GM19468 (cell line): ENCODE measurements around the gene CCDC88B.
"Not testable (repeated sequence)": the region's sequence is repeated elsewhere in the genome, so short reads cannot be mapped to it uniquely, and the experiment has no call there.

Source experiments
- ATAC-seq: cut with Tn5 transposase; IDR thresholded peaks from one replicate; pipeline ENCODE4 v1.9.1; 2021; ENCODE audit warnings: mild to moderate bottlenecking, moderate library complexity, moderate number of reproducible peaks; ENCODE audit not compliant: unreplicated experiment; ENCODE audit errors: extremely low read depth

The CCDC88B gene

GRCh38 chr11:64304032-64304315 lies 36.0 kb upstream of the CCDC88B start:
- no peak for ATAC-seq

- no peak for ATAC-seq
Measured at GRCh38 chr11:64304316-64305072, 35.5 kb upstream of the CCDC88B start.

- ATAC-seq, result peak; percentile 61
Measured at GRCh38 chr11:64305075-64305690, 34.8 kb upstream of the CCDC88B start, which contains the start of gene ESRRA. Gene ESRRA (plus strand): TSS chr11:64305524. CDS start chr11:64307180, 1,656 bp downstream.

- no peak for ATAC-seq
Measured at GRCh38 chr11:64305691-64306562, 34.1 kb upstream of the CCDC88B start.

GRCh38 chr11:64306563-64306875 lies 33.5 kb upstream of the CCDC88B start:
- ATAC-seq, result no peak

GRCh38 chr11:64306876-64307622 lies 33.0 kb upstream of the CCDC88B start:
- ATAC-seq, result no peak

- ATAC-seq, result not testable (repeated sequence)
Measured at GRCh38 chr11:64307795-64308194, 32.2 kb upstream of the CCDC88B start.

GRCh38 chr11:64312947-64313346 lies 27.1 kb upstream of the CCDC88B start:
- no peak for ATAC-seq

- no peak for ATAC-seq
Measured at GRCh38 chr11:64313491-64314145, 26.4 kb upstream of the CCDC88B start.

- no peak for ATAC-seq
Measured at GRCh38 chr11:64314146-64314804, 25.7 kb upstream of the CCDC88B start.

GRCh38 chr11:64314805-64315561 lies 25.0 kb upstream of the CCDC88B start:
- ATAC-seq, result no peak

GRCh38 chr11:64315667-64316526 lies 24.1 kb upstream of the CCDC88B start:
- not testable (repeated sequence) for ATAC-seq

GRCh38 chr11:64316672-64317324 lies 23.2 kb upstream of the CCDC88B start:
- ATAC-seq, result no peak

- peak; percentile 29 for ATAC-seq
Measured at GRCh38 chr11:64317325-64317960, 22.6 kb upstream of the CCDC88B start, which contains the start of gene TRMT112. Gene TRMT112 (minus strand): TSS chr11:64317559. CDS start chr11:64317526, 33 bp downstream.

GRCh38 chr11:64317961-64318765 lies 21.8 kb upstream of the CCDC88B start, which contains the start of gene PRDX5:
Gene PRDX5 (plus strand): TSS chr11:64318121. CDS start chr11:64318216, 95 bp downstream.
- peak; percentile 82 for ATAC-seq
